Measurements from ENCODE around the gene BSPH1.
"Not testable (repeated sequence)": the region's sequence is repeated elsewhere in the genome, so short reads cannot be mapped to it uniquely, and the experiment has no call there.

The BSPH1 gene

DNA sequence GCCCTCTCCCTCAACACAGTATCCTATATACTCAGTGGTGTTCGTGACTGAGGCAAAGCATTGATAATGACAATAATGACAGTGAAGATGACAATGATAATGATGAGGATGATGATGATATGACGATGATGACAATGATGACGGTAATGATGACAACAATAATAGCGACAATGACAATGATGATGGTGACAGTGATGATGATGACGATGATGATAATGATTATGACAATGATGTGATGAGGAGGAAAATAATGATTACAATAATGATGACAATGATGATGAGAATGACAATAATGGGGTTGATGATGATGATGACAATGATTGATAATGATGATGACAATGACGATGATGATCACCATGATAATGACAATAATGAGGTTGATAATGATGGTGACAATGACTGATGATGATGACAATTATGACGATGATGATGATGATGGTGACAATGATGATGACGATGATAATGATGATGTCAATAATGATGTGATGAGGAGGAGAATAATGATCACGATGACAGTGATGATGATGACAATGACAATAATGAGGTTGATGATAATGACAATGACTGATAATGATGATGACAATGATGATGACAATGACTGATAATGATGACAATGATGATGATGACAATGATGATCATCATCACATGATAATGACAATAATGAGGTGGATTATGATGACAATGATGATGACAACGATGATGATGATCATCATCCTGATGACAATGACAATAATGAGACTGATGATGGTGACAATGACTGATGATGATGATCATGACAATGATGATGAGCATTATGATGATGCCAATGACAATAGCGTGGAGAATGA is 19.2 kb upstream of the BSPH1 start:
- FAIRE-seq (peak; percentile 78), DNase-seq (ENCODE audit: insufficient read length, low spot score) (no peak)
- no peak for TF ChIP-seq SPI1 (IDR thresholded peaks at IDR 0.05; ENCODE audit: low read depth, low read length)
- no peak for TF ChIP-seq POLR2AphosphoS5 (IDR thresholded peaks at IDR 0.05; ENCODE audit: low read depth, low read length)
- TF ChIP-seq PAX5 (IDR thresholded peaks at IDR 0.05; ENCODE audit: insufficient read depth, low read length, severe bottlenecking): no peak
- TF ChIP-seq POU2F2 (IDR thresholded peaks at IDR 0.05; ENCODE audit: low read depth, low read length): no peak
- no peak for TF ChIP-seq POLR2A (IDR thresholded peaks at IDR 0.05; ENCODE audit: low read depth, low read length)

DNA sequence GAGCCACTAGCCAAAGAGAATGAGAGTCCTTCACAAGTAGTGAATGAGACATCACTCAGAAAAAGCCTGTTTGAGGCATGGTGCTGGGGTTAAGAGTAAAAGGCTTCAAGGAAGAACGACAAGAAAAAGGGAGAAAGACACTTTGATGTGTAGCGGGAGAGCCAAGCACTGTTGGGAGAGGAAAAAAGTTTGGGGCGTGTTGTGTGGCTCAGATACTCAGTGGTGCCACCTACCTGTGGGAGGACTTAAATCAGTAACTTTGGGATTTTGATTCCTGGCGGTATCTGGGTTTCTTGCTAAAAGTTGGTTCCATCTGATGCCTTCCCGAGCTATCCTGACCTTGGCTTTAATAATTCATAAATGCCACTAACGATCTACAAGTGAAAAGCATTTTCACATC is 14.8 kb upstream of the BSPH1 start:
- no peak for DNase-seq (ENCODE audit: insufficient read length, low spot score)
- TF ChIP-seq POLR2A (IDR thresholded peaks at IDR 0.05; ENCODE audit: low read depth, low read length) (no peak), SPI1 (IDR thresholded peaks at IDR 0.05; ENCODE audit: low read depth, low read length) (no peak), PAX5 (IDR thresholded peaks at IDR 0.05; ENCODE audit: insufficient read depth, low read length, severe bottlenecking) (no peak), POLR2AphosphoS5 (IDR thresholded peaks at IDR 0.05; ENCODE audit: low read depth, low read length) (no peak), POU2F2 (IDR thresholded peaks at IDR 0.05; ENCODE audit: low read depth, low read length) (no peak), TAF1 (IDR thresholded peaks at IDR 0.05; ENCODE audit: low read depth, low read length) (no peak)
- no peak for FAIRE-seq

DNA sequence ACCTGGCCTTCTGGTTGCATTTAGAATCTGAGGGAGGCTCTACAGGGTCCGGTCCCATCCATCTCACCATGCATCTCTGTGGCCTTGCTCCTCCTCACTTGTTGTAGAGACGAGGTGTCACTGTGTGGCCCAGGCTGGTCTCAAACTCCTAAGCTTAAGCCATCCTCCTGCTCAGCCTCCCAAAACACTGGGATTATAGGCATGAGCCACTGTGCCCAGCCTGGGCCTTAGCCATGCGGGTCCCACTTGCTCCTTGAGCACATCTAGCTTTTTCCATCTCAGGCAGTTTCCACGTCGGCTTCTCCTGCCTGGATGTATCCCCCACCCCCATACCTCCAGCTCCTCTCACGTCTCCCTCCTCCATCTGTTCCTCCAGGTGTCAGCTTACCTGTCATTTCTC is 12.3 kb upstream of the BSPH1 start:
- FAIRE-seq (no peak), DNase-seq (ENCODE audit: insufficient read length, low spot score) (no peak)
- TF ChIP-seq PAX5 (IDR thresholded peaks at IDR 0.05; ENCODE audit: insufficient read depth, low read length, severe bottlenecking): no peak
- no peak for TF ChIP-seq POU2F2 (IDR thresholded peaks at IDR 0.05; ENCODE audit: low read depth, low read length)
- no peak for TF ChIP-seq SPI1 (IDR thresholded peaks at IDR 0.05; ENCODE audit: low read depth, low read length)

DNA sequence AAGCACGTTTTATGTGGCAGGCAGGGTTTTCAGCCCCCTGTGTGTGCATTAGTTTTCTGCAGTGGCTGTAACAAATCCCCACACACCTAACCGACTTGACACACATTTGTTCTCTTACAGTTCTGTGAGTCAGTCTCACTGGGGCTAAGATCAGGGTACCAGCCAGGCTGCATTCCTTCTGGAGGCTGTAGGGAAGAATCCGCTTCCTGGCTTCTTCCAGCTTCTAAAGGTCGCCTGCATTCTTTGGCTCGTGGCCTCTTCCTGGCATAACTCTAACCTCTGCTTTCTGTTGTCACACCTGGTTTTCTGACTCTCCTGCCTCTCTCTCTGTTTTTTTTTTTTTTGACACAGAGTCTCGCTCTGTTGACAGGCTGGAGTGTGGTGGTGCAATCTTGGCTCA is 8.9 kb upstream of the BSPH1 start:
- FAIRE-seq: no peak
- DNase-seq (ENCODE audit: insufficient read length, low spot score): no peak
- no peak for TF ChIP-seq PAX5 (IDR thresholded peaks at IDR 0.05; ENCODE audit: insufficient read depth, low read length, severe bottlenecking)
- no peak for TF ChIP-seq POLR2AphosphoS5 (IDR thresholded peaks at IDR 0.05; ENCODE audit: low read depth, low read length)
- no peak for TF ChIP-seq POU2F2 (IDR thresholded peaks at IDR 0.05; ENCODE audit: low read depth, low read length)
- no peak for TF ChIP-seq SPI1 (IDR thresholded peaks at IDR 0.05; ENCODE audit: low read depth, low read length)
- no peak for TF ChIP-seq POLR2A (IDR thresholded peaks at IDR 0.05; ENCODE audit: low read depth, low read length)
- TF ChIP-seq TAF1 (IDR thresholded peaks at IDR 0.05; ENCODE audit: low read depth, low read length): no peak

DNA sequence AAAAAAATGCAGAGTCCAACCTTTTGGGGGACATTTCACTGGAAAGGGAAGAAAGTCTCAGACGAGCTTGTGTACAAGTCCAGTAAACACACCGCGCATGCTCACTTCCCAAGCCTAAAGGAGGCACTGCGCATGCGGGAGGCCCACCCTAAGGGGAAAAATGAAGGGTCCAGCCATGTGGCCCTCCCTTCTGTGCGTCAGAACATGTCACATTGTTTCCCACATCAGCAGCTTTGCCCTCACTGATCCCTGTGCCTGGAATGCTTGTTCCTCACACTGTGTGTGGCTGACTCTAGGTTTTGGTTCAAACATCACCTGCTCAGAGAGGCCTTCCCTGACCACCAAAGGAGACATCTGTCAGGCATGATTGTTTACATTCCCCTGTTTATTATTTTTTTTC is 6.8 kb upstream of the BSPH1 start:
- FAIRE-seq: no peak
- TF ChIP-seq SPI1 (IDR thresholded peaks at IDR 0.05; ENCODE audit: low read depth, low read length) (no peak), POLR2AphosphoS5 (IDR thresholded peaks at IDR 0.05; ENCODE audit: low read depth, low read length) (no peak), TAF1 (IDR thresholded peaks at IDR 0.05; ENCODE audit: low read depth, low read length) (no peak), PAX5 (IDR thresholded peaks at IDR 0.05; ENCODE audit: insufficient read depth, low read length, severe bottlenecking) (no peak), POU2F2 (IDR thresholded peaks at IDR 0.05; ENCODE audit: low read depth, low read length) (no peak), POLR2A (IDR thresholded peaks at IDR 0.05; ENCODE audit: low read depth, low read length) (no peak)

DNA sequence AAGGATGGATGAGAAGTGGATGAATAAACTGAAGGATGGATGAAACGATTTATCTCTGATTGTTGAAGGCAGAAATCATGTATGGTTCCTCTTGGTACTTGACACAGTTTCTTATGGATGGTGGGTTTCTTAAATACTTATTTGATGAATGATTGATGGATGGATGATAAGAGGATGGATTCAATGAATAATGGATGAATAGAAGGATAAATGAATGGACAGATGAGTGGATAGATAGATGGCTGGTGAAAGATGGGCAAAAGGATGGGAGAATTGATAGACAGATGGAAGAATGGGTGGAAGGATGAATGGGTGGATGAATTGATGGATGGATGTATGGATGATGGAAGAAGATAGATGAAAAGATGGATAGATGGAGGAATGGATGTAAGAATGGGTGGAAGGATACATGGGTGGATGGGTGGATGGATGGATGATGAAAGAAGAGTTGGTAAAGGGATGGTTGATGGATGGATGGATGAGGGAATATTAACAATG is 4.3 kb upstream of the BSPH1 start:
- FAIRE-seq: no peak
- no peak for DNase-seq (ENCODE audit: insufficient read length, low spot score)

More for the DNA sequence above, 6.8 kb upstream of the BSPH1 start:
- no peak for DNase-seq (ENCODE audit: insufficient read length, low spot score)

DNA sequence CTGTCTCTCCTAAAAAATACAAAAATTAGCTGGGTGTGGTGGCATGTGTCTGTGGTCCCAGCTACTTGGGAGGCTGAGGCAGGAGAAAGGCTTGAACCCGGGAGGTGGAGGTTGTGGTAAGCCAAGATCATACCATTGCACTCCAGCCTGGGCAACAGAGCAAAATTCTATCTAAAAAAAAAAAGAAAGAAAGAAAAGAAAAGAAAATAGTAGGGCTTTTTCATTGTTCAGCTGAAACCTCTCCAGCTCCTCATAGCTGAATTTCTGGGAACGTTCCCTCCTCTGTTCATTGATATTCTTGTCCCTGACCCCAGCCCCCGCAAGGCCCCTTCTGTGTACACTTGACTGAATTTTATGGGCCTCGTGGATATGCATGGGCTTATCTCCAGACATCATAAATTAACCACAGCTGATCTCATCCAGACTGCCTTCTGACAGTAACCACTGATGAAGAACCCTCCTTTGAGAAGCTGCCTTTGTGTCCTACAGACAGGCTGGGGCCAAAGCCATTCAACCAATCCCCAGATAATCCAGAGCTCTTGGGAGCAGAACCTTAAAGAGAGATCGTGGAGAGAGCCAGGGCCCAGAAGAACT is 2.3 kb upstream of the BSPH1 start, which contains the start of gene ELSPBP1:
Gene ELSPBP1, plus strand, starts transcription at position 424 of the 594 bp plus-strand sequence. CDS start 14,036 bp downstream, outside the sequence.
- no peak for TF ChIP-seq TAF1 (IDR thresholded peaks at IDR 0.05; ENCODE audit: low read depth, low read length)
- no peak for TF ChIP-seq POU2F2 (IDR thresholded peaks at IDR 0.05; ENCODE audit: low read depth, low read length)
- no peak for TF ChIP-seq POLR2AphosphoS5 (IDR thresholded peaks at IDR 0.05; ENCODE audit: low read depth, low read length)
- TF ChIP-seq PAX5 (IDR thresholded peaks at IDR 0.05; ENCODE audit: insufficient read depth, low read length, severe bottlenecking): no peak
- no peak for TF ChIP-seq POLR2A (IDR thresholded peaks at IDR 0.05; ENCODE audit: low read depth, low read length)
- no peak for TF ChIP-seq SPI1 (IDR thresholded peaks at IDR 0.05; ENCODE audit: low read depth, low read length)
- DNase-seq (ENCODE audit: insufficient read length, low spot score): no peak
- no peak for FAIRE-seq

More for the DNA sequence above, 4.3 kb upstream of the BSPH1 start:
- no peak for TF ChIP-seq SPI1 (IDR thresholded peaks at IDR 0.05; ENCODE audit: low read depth, low read length)
- no peak for TF ChIP-seq POLR2A (IDR thresholded peaks at IDR 0.05; ENCODE audit: low read depth, low read length)
- no peak for TF ChIP-seq POLR2AphosphoS5 (IDR thresholded peaks at IDR 0.05; ENCODE audit: low read depth, low read length)
- no peak for TF ChIP-seq PAX5 (IDR thresholded peaks at IDR 0.05; ENCODE audit: insufficient read depth, low read length, severe bottlenecking)
- no peak for TF ChIP-seq POU2F2 (IDR thresholded peaks at IDR 0.05; ENCODE audit: low read depth, low read length)
- TF ChIP-seq TAF1 (IDR thresholded peaks at IDR 0.05; ENCODE audit: low read depth, low read length): no peak

DNA sequence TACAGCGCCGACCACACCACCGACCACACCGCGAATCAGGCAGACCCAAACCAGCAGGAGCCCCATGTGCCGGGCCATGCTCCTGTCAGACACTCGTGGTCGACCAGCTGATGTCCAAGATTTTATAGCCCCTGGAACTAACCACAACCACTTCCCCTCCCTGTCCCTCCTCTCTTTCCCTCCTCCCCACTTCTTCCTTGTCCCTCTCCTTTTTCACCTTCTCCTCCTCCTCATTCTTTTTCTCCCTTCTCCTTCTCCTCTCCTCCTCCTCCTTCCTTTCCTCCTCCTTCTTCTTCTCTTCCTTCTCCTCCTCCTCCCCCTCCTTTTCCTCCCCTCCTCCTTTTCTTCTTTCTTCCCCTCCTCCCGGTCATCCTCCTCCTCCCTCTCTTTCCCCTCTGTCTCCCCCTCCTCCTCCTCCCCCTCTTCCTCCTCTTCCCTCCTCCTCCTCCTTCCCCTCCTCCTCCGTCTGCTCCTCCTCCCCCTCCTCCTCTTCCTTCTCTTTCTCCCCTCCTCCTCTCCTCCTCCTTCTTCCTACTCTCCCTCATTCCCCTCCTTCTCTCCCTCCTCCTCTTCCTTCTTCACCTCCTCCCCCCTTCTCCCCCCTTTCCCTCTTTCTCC is 670 bp downstream of the BSPH1 start:
- FAIRE-seq (no peak), DNase-seq (ENCODE audit: insufficient read length, low spot score) (no peak)
- TF ChIP-seq PAX5 (IDR thresholded peaks at IDR 0.05; ENCODE audit: insufficient read depth, low read length, severe bottlenecking) (no peak), POLR2AphosphoS5 (IDR thresholded peaks at IDR 0.05; ENCODE audit: low read depth, low read length) (no peak), TAF1 (IDR thresholded peaks at IDR 0.05; ENCODE audit: low read depth, low read length) (no peak), POLR2A (IDR thresholded peaks at IDR 0.05; ENCODE audit: low read depth, low read length) (no peak)

DNA sequence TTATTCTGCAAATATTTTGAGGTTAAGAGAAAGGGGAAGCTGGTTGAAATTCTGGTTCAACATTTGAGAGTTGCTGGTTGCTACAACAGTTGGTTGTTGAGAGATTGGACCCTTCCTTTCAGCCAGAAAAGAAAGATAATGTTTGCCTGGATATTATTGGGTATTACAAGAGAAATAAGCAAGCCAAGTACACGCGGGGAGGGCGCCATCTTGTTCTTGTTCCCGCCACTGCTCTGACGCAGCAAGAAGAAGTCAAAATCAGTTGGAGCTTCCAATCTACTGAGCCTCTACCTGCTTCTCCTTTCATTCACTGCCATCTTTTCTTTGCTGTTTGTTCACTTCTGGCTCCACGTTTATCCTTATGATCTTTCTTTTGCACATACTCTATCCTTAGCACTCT is 18.4 kb downstream of the BSPH1 start:
- no peak for FAIRE-seq
- TF ChIP-seq POLR2A (IDR thresholded peaks at IDR 0.05; ENCODE audit: low read depth, low read length) (no peak), SPI1 (IDR thresholded peaks at IDR 0.05; ENCODE audit: low read depth, low read length) (no peak), POLR2AphosphoS5 (IDR thresholded peaks at IDR 0.05; ENCODE audit: low read depth, low read length) (no peak), PAX5 (IDR thresholded peaks at IDR 0.05; ENCODE audit: insufficient read depth, low read length, severe bottlenecking) (no peak), TAF1 (IDR thresholded peaks at IDR 0.05; ENCODE audit: low read depth, low read length) (no peak)

DNA sequence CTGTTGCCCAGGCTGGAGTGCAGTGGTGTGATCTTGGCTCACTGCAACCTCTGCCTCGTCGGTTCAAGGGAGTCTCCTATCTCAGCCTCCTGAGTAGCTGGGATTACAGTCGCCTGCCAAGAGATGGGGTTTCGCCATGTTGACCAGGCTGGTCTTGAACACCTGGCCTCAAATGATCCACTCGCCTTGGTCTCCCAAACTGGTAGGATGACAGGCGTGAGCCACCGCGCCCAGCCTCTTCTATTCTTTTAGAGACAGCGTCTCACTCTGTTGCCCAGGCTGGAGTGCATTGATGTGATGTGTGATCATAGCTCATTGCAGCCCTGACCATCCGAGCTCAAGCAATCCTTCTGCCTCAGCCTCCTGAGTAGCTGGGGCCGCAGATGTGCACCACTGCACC is 36.0 kb downstream of the BSPH1 start:
- not testable (repeated sequence) for DNase-seq (ENCODE audit: insufficient read length, low spot score); FAIRE-seq

More for the DNA sequence above, 18.4 kb downstream of the BSPH1 start:
- DNase-seq (ENCODE audit: insufficient read length, low spot score): no peak

DNA sequence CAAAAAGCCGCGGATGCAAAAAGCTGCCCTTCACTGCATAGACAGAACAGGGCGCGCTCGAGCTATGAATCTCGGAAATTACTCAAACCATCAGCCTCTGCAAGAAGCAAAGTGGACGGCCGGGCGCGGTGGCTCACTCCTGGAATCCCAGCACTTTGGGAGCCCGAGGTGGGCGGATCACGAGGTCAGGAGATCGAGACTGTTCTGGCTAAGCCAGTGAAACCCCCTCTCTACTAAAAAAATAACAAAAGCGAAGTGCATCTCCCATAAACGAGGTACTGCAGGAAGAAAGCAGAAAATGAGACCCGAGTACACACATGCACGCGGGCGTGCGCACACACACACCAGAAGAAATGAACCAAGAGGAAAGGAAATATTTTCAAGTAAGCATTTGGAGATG is 39.8 kb downstream of the BSPH1 start:
- not testable (repeated sequence) for DNase-seq (ENCODE audit: insufficient read length, low spot score); FAIRE-seq

DNA sequence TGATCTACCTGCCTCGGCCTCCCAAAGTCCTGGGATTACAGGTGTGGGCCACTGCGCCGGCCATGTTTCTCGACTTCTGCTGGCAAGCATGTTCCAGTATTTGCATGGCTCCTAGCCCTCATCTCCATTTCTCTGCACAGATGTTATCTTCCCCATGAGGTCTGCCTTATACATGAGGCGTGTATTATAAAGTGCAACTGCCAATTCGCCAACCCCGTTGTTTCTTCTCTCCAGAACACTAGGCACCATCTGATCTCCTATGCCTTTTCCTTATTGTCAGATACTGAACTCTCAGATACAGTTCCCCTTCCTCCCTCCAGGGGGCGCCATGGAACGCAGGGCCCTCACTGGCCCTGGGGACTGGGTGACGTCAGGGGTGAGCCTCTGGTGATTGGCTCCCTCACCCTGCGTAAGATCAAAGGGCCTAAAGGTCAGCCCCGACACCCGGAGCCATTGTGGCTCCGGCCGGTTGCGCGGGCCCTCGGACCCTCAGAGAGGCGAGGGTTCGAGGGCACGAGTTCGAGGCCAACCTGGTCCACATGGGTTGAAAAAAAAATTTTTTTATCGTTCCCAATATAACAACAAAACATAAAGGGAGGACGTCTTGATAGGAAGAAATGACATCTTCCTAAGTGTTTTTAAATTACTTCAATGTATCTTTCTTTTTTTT is 42.0 kb downstream of the BSPH1 start:
- DNase-seq (ENCODE audit: insufficient read length, low spot score): not testable (repeated sequence)

DNA sequence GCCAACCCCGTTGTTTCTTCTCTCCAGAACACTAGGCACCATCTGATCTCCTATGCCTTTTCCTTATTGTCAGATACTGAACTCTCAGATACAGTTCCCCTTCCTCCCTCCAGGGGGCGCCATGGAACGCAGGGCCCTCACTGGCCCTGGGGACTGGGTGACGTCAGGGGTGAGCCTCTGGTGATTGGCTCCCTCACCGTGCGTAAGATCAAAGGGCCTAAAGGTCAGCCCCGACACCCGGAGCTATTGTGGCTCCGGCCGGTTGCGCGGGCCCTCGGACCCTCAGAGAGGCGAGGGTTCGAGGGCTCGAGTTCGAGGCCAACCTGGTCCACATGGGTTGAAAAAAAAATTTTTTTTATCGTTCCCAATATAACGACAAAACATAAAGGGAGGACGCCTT is 63.4 kb downstream of the BSPH1 start:
- not testable (repeated sequence) for DNase-seq (ENCODE audit: insufficient read length, low spot score); FAIRE-seq

More for the DNA sequence above, 42.0 kb downstream of the BSPH1 start:
- FAIRE-seq: not testable (repeated sequence)
